ENCODE data around the gene MEIKIN.

DNA sequence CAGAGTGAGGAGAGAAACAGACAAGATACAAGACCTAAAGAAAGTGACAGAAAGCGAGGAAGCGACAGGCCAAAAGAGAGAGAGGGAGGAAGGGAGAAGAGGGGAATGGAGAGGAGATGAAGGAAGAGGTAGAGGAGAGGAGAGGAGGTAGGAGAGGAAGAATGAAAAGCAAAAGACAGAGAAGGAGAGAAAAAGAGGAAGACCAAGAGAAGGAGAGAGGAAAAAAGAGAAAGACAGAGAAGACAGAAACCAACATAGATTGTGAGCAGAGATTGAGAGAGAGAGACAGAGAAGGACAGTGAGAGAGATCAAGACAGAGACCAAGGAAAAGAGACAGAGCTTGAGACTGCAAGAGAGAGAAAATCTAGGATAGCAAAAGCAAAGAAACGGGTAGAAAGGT, 90.0 kb downstream of the MEIKIN start:
- TF ChIP-seq, protein P1, sequence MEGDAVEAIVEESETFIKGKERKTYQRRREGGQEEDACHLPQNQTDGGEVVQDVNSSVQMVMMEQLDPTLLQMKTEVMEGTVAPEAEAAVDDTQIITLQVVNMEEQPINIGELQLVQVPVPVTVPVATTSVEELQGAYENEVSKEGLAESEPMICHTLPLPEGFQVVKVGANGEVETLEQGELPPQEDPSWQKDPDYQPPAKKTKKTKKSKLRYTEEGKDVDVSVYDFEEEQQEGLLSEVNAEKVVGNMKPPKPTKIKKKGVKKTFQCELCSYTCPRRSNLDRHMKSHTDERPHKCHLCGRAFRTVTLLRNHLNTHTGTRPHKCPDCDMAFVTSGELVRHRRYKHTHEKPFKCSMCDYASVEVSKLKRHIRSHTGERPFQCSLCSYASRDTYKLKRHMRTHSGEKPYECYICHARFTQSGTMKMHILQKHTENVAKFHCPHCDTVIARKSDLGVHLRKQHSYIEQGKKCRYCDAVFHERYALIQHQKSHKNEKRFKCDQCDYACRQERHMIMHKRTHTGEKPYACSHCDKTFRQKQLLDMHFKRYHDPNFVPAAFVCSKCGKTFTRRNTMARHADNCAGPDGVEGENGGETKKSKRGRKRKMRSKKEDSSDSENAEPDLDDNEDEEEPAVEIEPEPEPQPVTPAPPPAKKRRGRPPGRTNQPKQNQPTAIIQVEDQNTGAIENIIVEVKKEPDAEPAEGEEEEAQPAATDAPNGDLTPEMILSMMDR (IDR thresholded peaks at IDR 0.05; ENCODE audit: low read depth, low read length, poor library complexity, severe bottlenecking): no peak
- no peak for TF ChIP-seq EZH2phosphoT487 (IDR thresholded peaks at IDR 0.05; ENCODE audit: borderline replicate concordance, low read length)
